Measurements from ENCODE around the gene FRAT1.

Gene FRAT1

GRCh38 chr10:97327348-97328294 lies 8.6 kb downstream of the FRAT1 start:
- no peak overlapping the region for H3K9ac ChIP-seq (ENCODE audit: low read length)
- H3K27me3 ChIP-seq (ENCODE audit: control insufficient read depth, insufficient read depth, low read length) = no peaks in the 10 kb centered on the region
- H3K4me1 ChIP-seq (ENCODE audit: control insufficient read depth, insufficient read depth, low read length) = peaks cover 32% of the 10 kb centered on the region
- peaks cover 28% of the 10 kb centered on the region for H3K36me3 ChIP-seq (ENCODE audit: control insufficient read depth, insufficient read depth, low read length)
- H3K27ac ChIP-seq (ENCODE audit: low read depth, low read length) = no peak overlapping the region
- H3K4me3 ChIP-seq (ENCODE audit: low read depth, low read length) = no peak overlapping the region
- no peaks in the 10 kb centered on the region for H3K9me3 ChIP-seq (ENCODE audit: control insufficient read depth, insufficient read depth, low read depth, low read length)

- Histone ChIP-seq H3K9me3 (ENCODE audit: control insufficient read depth, insufficient read depth, low read depth, low read length) (no peaks in the 10 kb centered on the region), H3K27ac (ENCODE audit: low read depth, low read length) (no peak overlapping the region), H3K4me1 (ENCODE audit: control insufficient read depth, insufficient read depth, low read length) (peaks cover 32% of the 10 kb centered on the region), H3K27me3 (ENCODE audit: control insufficient read depth, insufficient read depth, low read length) (no peaks in the 10 kb centered on the region), H3K9ac (ENCODE audit: low read length) (no peak overlapping the region), H3K4me3 (ENCODE audit: low read depth, low read length) (no peak overlapping the region), H3K36me3 (ENCODE audit: control insufficient read depth, insufficient read depth, low read length) (peaks cover 28% of the 10 kb centered on the region)
These were observed 9.8 kb downstream of the FRAT1 start for GRCh38 chr10:97328646-97329453.

- peaks cover 32% of the 10 kb centered on the region for H3K4me1 ChIP-seq (ENCODE audit: control insufficient read depth, insufficient read depth, low read length)
- H3K27ac ChIP-seq (ENCODE audit: low read depth, low read length) = no peak overlapping the region
- H3K9me3 ChIP-seq (ENCODE audit: control insufficient read depth, insufficient read depth, low read depth, low read length) = no peaks in the 10 kb centered on the region
- H3K36me3 ChIP-seq (ENCODE audit: control insufficient read depth, insufficient read depth, low read length) = peaks cover 28% of the 10 kb centered on the region
- H3K4me3 ChIP-seq (ENCODE audit: low read depth, low read length) = 0 out of 2 replicates have a peak overlapping the region, but pooled peaks have one; percentile 7
- H3K27me3 ChIP-seq (ENCODE audit: control insufficient read depth, insufficient read depth, low read length) = no peaks in the 10 kb centered on the region
- H3K9ac ChIP-seq (ENCODE audit: low read length) = no peak overlapping the region
These were observed 10.7 kb downstream of the FRAT1 start for GRCh38 chr10:97329766-97330165.

- no peaks in the 10 kb centered on the region for H3K27me3 ChIP-seq (ENCODE audit: control insufficient read depth, insufficient read depth, low read length)
- peaks cover 36% of the 10 kb centered on the region for H3K4me1 ChIP-seq (ENCODE audit: control insufficient read depth, insufficient read depth, low read length)
- peaks cover 28% of the 10 kb centered on the region for H3K36me3 ChIP-seq (ENCODE audit: control insufficient read depth, insufficient read depth, low read length)
- no peak overlapping the region for H3K27ac ChIP-seq (ENCODE audit: low read depth, low read length)
- no peaks in the 10 kb centered on the region for H3K9me3 ChIP-seq (ENCODE audit: control insufficient read depth, insufficient read depth, low read depth, low read length)
- H3K9ac ChIP-seq (ENCODE audit: low read length) = peak overlapping the region; percentile 100
- peak overlapping the region; percentile 74 for H3K4me3 ChIP-seq (ENCODE audit: low read depth, low read length)
These were observed 12.2 kb downstream of the FRAT1 start for GRCh38 chr10:97331153-97331703.

GRCh38 chr10:97332591-97333350 lies 13.7 kb downstream of the FRAT1 start:
- peak overlapping the region; percentile 74 for H3K4me3 ChIP-seq (ENCODE audit: low read depth, low read length)
- peaks cover 46% of the 10 kb centered on the region for H3K4me1 ChIP-seq (ENCODE audit: control insufficient read depth, insufficient read depth, low read length)
- peaks cover 28% of the 10 kb centered on the region for H3K36me3 ChIP-seq (ENCODE audit: control insufficient read depth, insufficient read depth, low read length)
- H3K27ac ChIP-seq (ENCODE audit: low read depth, low read length) = peak overlapping the region; percentile 48
- no peaks in the 10 kb centered on the region for H3K9me3 ChIP-seq (ENCODE audit: control insufficient read depth, insufficient read depth, low read depth, low read length)
- no peaks in the 10 kb centered on the region for H3K27me3 ChIP-seq (ENCODE audit: control insufficient read depth, insufficient read depth, low read length)
- H3K9ac ChIP-seq (ENCODE audit: low read length) = peak overlapping the region; percentile 100

GRCh38 chr10:97333351-97333600 lies 14.2 kb downstream of the FRAT1 start:
- Histone ChIP-seq H3K36me3 (ENCODE audit: control insufficient read depth, insufficient read depth, low read length) (peaks cover 28% of the 10 kb centered on the region), H3K4me3 (ENCODE audit: low read depth, low read length) (peak overlapping the region; percentile 74), H3K9ac (ENCODE audit: low read length) (peak overlapping the region; percentile 100), H3K4me1 (ENCODE audit: control insufficient read depth, insufficient read depth, low read length) (peaks cover 47% of the 10 kb centered on the region), H3K27ac (ENCODE audit: low read depth, low read length) (peak overlapping the region; percentile 48), H3K9me3 (ENCODE audit: control insufficient read depth, insufficient read depth, low read depth, low read length) (no peaks in the 10 kb centered on the region), H3K27me3 (ENCODE audit: control insufficient read depth, insufficient read depth, low read length) (no peaks in the 10 kb centered on the region)

GRCh38 chr10:97333601-97334369 lies 14.7 kb downstream of the FRAT1 start:
- Histone ChIP-seq H3K27me3 (ENCODE audit: control insufficient read depth, insufficient read depth, low read length) (no peaks in the 10 kb centered on the region), H3K4me1 (ENCODE audit: control insufficient read depth, insufficient read depth, low read length) (peaks cover 46% of the 10 kb centered on the region), H3K9ac (ENCODE audit: low read length) (peak overlapping the region; percentile 100), H3K9me3 (ENCODE audit: control insufficient read depth, insufficient read depth, low read depth, low read length) (no peaks in the 10 kb centered on the region), H3K4me3 (ENCODE audit: low read depth, low read length) (peak overlapping the region; percentile 74), H3K36me3 (ENCODE audit: control insufficient read depth, insufficient read depth, low read length) (peaks cover 24% of the 10 kb centered on the region), H3K27ac (ENCODE audit: low read depth, low read length) (peak overlapping the region; percentile 48)

- H3K27me3 ChIP-seq (ENCODE audit: control insufficient read depth, insufficient read depth, low read length) = no peaks in the 10 kb centered on the region
- peak within 1 kb of the TSS; percentile 100 for H3K9ac ChIP-seq (ENCODE audit: low read length)
- peaks cover 16% of the 10 kb centered on the region for H3K36me3 ChIP-seq (ENCODE audit: control insufficient read depth, insufficient read depth, low read length)
- H3K4me3 ChIP-seq (ENCODE audit: low read depth, low read length) = peak within 1 kb of the TSS; percentile 74
- peaks cover 43% of the 10 kb centered on the region for H3K4me1 ChIP-seq (ENCODE audit: control insufficient read depth, insufficient read depth, low read length)
- H3K9me3 ChIP-seq (ENCODE audit: control insufficient read depth, insufficient read depth, low read depth, low read length) = no peaks in the 10 kb centered on the region
- peak within 1 kb of the TSS; percentile 100 for H3K27ac ChIP-seq (ENCODE audit: low read depth, low read length)
These were observed 15.5 kb downstream of the FRAT1 start, which contains the start of gene FRAT2 for GRCh38 chr10:97334370-97335175. TSS of gene FRAT2 (minus strand) at chr10:97334729. CDS start at chr10:97334572, 157 bp downstream.

- Histone ChIP-seq H3K27me3 (ENCODE audit: control insufficient read depth, insufficient read depth, low read length) (no peaks in the 10 kb centered on the region), H3K9ac (ENCODE audit: low read length) (peak overlapping the region; percentile 100), H3K9me3 (ENCODE audit: control insufficient read depth, insufficient read depth, low read depth, low read length) (no peaks in the 10 kb centered on the region), H3K4me1 (ENCODE audit: control insufficient read depth, insufficient read depth, low read length) (peaks cover 39% of the 10 kb centered on the region), H3K27ac (ENCODE audit: low read depth, low read length) (peak overlapping the region; percentile 100; the same call in 1 of the 2 replicates), H3K4me3 (ENCODE audit: low read depth, low read length) (peak overlapping the region; percentile 74), H3K36me3 (ENCODE audit: control insufficient read depth, insufficient read depth, low read length) (peaks cover 11% of the 10 kb centered on the region)
These were observed 16.1 kb downstream of the FRAT1 start for GRCh38 chr10:97335188-97335619.

Data from HUES6 (cell line).